ENCODE data around the gene BAIAP2L1. TPM values are rescaled to one million over a fixed set of nuclear protein-coding genes. Genes with fewer than 3 reads are reported as not detected.

Gene BAIAP2L1
- total and polyA plus RNA-seq, 2 donors (not counting 3 experiments of a cell fraction or from before 2014, with no cell fraction given), result 0.32 to 1.1 TPM

DNA sequence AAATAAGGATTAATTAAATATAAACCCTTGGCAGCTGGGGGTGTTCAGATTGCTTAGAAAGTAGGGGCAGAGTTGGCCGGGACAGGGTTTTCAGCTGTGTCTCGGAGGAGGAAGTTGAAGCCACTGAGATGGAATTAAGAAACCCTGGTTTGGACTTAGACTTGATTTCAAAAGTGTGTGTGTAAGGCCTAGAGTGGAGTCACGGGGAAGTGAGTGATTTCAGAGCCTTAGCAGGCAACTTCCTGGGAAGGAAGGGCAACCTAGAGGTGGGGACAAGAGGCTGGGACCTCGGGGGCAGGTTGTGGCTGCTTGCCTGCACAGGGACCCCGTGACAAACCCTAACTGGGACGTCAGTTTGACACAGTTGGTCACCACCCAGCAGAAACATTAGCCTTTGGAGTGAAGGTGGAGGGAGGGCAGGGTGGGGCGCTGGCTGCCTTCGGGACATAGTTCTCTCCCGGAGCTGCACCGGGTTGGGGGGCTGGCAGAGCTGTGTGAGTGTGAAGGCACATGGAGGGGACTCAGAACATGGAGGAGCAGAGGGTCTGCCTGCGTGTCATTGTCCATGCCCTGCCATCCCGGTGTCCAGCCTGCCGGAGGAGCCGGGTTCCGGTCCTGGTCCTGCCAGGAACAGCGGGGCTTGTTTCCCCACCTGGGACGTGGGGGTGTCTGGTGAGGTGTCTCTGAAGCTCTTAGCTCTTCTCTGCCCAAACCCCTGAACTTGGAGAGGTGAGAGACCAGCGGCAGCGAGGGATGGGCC is 117.6 kb downstream of the BAIAP2L1 start:
- Histone ChIP-seq H3K4me3 (replicated peaks in 1 of 3; ENCODE audit: insufficient read depth in 1 of 3, low read depth in 1 of 3, low read length in 3 of 3) (peak overlapping the region; percentile 20 to 95 (median 83)), H3K9me3 (replicated peaks; ENCODE audit: control insufficient read depth, insufficient read depth, low read length) (no peaks in the 10 kb centered on the region), H2AFZ (ENCODE audit: low read depth, low read length) (no peak overlapping the region), H3K9me1 (replicated peaks; ENCODE audit: control insufficient read depth, extremely low read depth, insufficient read depth, low read length) (no peaks in the 10 kb centered on the region), H3K27ac (ENCODE audit: insufficient read depth, low read depth, low read length) (peak overlapping the region; percentile 72), H3K27me3 (ENCODE audit: control insufficient read depth in 2 of 2, insufficient read depth in 2 of 2, low read length in 2 of 2) (no peaks in the 10 kb centered on the region), H3K4me2 (ENCODE audit: insufficient read depth, low read length) (peak overlapping the region; percentile 87), H3K4me1 (ENCODE audit: control insufficient read depth, extremely low read depth, insufficient read depth, low read length) (peaks cover 38% of the 10 kb centered on the region), H3K9ac (replicated peaks; ENCODE audit: extremely low read depth, insufficient read depth, low read length) (peak overlapping the region; percentile 87), H3K36me3 (ENCODE audit: control insufficient read depth in 2 of 2, extremely low read depth in 1 of 2, insufficient read depth in 2 of 2, low read length in 2 of 2) (peaks cover 2 to 23% of the 10 kb centered on the region in 2 experiments), H3K79me2 (ENCODE audit: control insufficient read depth, insufficient read depth, low read length) (peaks cover 64% of the 10 kb centered on the region), H4K20me1 (replicated peaks; ENCODE audit: control insufficient read depth, extremely low read depth, insufficient read depth, low read length) (no peaks in the 10 kb centered on the region)
- intact Hi-C loops (cut with micrococcal nuclease) (loop anchor here (2.0 to 5.0 kb wide), 4 partner anchors 71 to 134 kb away; partner anchors contain the start of gene BAIAP2L1), dilution Hi-C loops (cut with MboI; ENCODE audit: extremely low pct_ligation_motif_present, low sequenced_read_pairs) (no loop called here)
- TF ChIP-seq, protein P1, sequence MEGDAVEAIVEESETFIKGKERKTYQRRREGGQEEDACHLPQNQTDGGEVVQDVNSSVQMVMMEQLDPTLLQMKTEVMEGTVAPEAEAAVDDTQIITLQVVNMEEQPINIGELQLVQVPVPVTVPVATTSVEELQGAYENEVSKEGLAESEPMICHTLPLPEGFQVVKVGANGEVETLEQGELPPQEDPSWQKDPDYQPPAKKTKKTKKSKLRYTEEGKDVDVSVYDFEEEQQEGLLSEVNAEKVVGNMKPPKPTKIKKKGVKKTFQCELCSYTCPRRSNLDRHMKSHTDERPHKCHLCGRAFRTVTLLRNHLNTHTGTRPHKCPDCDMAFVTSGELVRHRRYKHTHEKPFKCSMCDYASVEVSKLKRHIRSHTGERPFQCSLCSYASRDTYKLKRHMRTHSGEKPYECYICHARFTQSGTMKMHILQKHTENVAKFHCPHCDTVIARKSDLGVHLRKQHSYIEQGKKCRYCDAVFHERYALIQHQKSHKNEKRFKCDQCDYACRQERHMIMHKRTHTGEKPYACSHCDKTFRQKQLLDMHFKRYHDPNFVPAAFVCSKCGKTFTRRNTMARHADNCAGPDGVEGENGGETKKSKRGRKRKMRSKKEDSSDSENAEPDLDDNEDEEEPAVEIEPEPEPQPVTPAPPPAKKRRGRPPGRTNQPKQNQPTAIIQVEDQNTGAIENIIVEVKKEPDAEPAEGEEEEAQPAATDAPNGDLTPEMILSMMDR (IDR thresholded peaks at IDR 0.05; ENCODE audit: extremely low read depth in 1 of 2, insufficient read depth in 1 of 2, low read depth in 1 of 2, low read length in 2 of 2), result no peak
- TF ChIP-seq MYC (IDR thresholded peaks at IDR 0.05; ENCODE audit: low read depth, low read length) (no peak), POLR2A (IDR thresholded peaks at IDR 0.05; ENCODE audit: low read depth, low read length) (no peak), POLR2AphosphoS5 (IDR thresholded peaks at IDR 0.05; ENCODE audit: insufficient read depth, low read depth, low read length) (peak; percentile 38), JUN (IDR thresholded peaks at IDR 0.05; ENCODE audit: borderline replicate concordance, insufficient read depth, insufficient read length, low read depth) (no peak), EZH2 (IDR thresholded peaks at IDR 0.05; ENCODE audit: borderline replicate concordance, low read depth, low read length, severe bottlenecking) (no peak), FOS (IDR thresholded peaks at IDR 0.05; ENCODE audit: borderline replicate concordance, insufficient read depth, low read length) (peak; percentile 22), MAX (IDR thresholded peaks at IDR 0.05; ENCODE audit: insufficient read depth, insufficient read length) (no peak), GATA2 (IDR thresholded peaks at IDR 0.05; ENCODE audit: insufficient read depth, insufficient read length, low read depth, low read length) (no peak)
- FAIRE-seq (peak; percentile 90), DNase-seq (ENCODE audit: low read depth, low spot score) (peak; percentile 62)
- CTCF ChIA-PET, result interaction anchor here (0.9 to 2.9 kb wide), 7 partner anchors 16 to 135 kb away, joined by 3 to 7 read pairs (median 4); partner anchors contain the start of gene BAIAP2L1
- no TSS peak for BruUV-seq (replicated peaks)
- POLR2A ChIA-PET, result interaction anchor here (0.5 kb wide), 1 partner anchor 31 kb away, joined by 4 read pairs; no protein-coding TSS in a partner anchor

Data from endothelial cell of umbilical vein (primary cell).